Hepatocyte (in vitro differentiated cells): ENCODE measurements around the gene NDUFA6.
"Not testable (repeated sequence)": the region's sequence is repeated elsewhere in the genome, so short reads cannot be mapped to it uniquely, and the experiment has no call there.

Experiments used
- EZH2 ChIP-seq: fragments of 200-600 bp; sonication (generic); IDR thresholded peaks from 2 replicates; pipeline ENCODE4 v1.6.1; 2016; ENCODE audit warnings: antibody characterized with exemption, mild to moderate bottlenecking, borderline replicate concordance
- TF ChIP-seq, protein P1 (sequence below): fragments of 200-600 bp; sonication (generic); IDR thresholded peaks from 2 replicates; pipeline ENCODE4 v1.5.1; 2016; ENCODE audit warnings: antibody characterized with exemption, mild to moderate bottlenecking; ENCODE audit not compliant: poor library complexity

DNA sequence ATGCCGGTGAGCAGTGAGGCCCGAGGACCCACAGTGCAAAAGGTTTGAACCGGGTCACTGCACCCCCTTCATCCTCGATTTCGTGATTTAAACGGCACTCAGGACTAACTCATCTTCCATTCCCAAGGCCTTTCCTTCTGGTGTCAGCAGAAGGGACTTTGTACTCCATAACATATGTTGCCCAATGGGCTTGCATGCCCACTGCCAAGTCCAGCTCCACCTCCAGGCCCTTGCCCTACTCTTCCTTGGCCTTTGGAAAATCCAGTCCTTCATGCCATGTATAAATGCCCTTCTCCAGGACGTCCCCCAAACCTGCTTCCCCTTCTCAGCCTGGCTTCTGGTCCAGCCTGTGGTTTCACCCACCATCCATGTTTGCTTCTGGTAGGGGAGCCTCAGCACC is 39.6 kb upstream of the NDUFA6 start:
- TF ChIP-seq, protein P1, sequence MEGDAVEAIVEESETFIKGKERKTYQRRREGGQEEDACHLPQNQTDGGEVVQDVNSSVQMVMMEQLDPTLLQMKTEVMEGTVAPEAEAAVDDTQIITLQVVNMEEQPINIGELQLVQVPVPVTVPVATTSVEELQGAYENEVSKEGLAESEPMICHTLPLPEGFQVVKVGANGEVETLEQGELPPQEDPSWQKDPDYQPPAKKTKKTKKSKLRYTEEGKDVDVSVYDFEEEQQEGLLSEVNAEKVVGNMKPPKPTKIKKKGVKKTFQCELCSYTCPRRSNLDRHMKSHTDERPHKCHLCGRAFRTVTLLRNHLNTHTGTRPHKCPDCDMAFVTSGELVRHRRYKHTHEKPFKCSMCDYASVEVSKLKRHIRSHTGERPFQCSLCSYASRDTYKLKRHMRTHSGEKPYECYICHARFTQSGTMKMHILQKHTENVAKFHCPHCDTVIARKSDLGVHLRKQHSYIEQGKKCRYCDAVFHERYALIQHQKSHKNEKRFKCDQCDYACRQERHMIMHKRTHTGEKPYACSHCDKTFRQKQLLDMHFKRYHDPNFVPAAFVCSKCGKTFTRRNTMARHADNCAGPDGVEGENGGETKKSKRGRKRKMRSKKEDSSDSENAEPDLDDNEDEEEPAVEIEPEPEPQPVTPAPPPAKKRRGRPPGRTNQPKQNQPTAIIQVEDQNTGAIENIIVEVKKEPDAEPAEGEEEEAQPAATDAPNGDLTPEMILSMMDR = not testable (repeated sequence)
- not testable (repeated sequence) for TF ChIP-seq EZH2
